ENCODE measurements around the gene SPSB4.

Gene SPSB4

DNA sequence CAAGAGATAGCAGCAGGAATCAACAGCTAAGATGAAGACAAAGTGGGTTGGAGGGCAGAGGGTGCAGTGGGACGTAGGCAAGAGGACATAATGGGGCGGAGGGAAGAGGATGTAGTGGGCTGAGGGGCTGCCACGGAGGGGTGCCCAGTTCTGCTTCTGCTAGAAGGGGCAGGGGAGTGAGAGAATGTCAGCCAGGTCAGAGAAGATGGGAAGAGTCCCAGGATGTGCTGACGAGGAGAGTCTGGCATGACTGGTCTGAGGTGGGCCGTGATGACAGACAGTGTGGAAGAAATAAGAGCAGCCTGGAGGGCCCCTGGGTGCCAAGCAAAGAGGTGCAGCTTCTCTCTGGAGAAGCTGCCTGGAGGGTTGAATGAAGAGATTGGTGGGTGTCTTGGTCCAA, 4.0 kb downstream of the SPSB4 start:
- DNase-seq (ENCODE audit: low read depth): no peak

DNA sequence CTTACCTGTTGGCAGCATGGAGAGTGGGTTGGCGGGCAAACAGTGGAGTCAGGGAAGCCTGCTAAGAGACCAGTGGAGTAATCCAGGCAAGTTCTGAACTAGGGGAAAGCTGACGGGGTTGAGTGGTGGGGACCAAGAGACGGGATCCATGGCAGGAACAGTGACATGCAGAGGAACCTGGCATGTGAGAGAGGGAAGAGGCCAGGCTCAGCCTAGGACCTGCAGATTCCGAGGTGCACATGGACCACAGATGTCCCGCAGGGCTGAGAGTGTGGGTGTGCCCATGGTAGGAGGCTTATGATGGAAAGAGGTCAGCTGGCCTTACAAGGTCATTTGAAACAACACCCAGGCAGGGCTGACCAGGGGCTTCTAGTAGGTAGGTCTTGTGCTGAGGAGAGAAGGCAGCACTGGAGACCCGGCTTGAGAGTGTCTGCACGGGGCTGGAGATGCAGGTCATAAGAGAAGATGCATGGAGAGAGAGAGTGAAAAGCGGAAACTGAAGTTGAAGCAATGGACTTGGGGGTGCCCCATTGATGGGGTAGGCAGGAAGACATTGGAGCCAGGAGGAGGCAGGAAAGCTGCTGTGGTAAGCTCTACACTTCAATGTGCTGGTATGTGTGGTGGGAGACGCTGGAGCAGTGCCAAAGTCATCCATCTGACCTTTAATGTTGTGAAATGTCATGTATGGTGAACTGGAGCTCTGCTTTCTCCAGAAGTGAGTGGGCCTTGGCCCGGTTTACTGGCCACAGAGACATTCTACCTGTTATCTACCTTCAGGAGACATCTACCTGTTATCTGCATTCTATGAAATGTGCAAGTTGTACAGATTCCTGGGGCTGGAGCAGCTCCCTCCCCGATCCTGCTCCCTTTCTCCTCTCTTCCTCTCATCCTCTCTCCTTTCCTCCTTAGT, 4.6 kb downstream of the SPSB4 start:
- DNase-seq (ENCODE audit: low read depth): no peak

DNA sequence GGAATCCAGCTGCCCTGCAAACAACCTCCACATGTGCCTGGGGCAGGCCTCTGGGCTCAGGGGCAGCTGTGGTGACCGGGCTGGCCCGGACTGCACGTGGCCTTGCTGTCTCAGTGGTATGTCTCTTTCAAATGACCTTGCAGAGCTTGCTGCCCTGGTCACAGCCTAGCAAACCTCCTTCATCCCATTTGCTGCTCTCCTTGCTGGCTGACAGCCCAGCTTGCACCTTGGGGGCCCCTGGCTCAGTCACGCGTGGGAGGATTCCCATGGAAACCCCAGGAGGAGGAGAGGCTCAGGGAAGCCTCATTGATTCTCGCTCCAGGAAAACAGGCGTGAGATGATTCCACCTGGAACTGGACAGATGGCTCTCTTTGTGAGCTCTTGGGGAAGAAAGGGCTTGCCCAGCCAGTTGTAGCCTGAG, 5.6 kb downstream of the SPSB4 start:
- DNase-seq (ENCODE audit: low read depth): no peak

DNA sequence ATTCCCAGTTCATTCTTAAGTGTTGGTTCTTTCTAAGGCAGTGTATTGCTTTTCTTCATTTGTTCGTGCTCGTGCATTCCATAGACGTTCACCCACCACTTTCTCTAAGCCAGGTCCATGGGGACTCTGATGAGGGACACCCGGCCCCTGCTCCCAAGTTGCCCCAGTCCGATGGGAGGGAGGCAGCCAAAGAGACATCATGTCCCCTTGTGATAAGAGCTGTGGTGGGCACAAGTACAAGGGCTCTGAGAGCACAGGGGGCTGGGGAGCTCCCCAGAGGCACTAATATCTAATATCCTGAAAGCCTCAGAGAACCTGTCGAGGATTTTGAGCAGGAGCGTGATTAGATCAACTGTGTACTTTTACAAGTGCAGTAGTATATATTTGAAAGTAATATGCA, 6.3 kb downstream of the SPSB4 start:
- DNase-seq (ENCODE audit: low read depth): no peak

DNA sequence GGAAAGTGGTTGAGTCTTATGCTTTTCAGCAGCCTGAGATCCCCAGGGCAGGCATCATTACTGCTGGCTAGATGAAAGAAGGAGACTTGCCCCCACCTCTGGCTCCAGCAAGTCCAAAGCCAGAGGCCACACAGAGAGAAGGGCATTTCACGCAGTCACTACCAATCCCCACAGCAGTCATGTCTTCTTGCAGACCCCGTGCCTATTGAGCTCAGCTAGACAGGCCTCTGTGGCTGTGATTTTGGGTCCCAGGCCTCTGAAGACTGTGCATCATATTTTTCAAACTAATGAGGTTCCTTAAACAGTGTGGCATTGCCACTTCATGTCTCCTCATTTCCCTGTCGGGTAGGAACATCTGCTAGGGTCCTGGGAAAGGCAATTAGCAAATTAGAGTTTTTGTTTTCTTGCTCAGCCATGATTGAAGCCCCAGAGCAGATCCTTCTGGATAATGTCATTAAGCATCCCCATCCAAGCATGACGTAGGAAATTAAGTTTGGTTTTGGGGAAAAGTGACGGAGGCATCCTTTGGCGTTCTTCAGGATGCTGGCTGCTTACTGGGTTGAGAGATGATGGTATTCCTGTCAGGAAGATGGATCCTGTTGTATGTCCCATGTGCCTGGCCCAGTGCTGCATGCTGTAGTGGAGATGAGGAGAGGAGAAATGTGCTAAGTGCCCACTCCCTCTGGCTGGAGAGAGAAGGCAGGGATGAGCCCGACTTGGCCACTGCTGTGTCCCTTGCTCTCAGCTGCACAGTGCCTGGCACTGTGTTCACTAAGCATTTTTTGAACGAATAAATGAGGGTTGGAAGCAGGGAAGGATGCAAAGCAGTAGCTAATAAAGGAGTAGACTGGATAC, 7.0 kb downstream of the SPSB4 start:
- no peak for DNase-seq (ENCODE audit: low read depth)

DNA sequence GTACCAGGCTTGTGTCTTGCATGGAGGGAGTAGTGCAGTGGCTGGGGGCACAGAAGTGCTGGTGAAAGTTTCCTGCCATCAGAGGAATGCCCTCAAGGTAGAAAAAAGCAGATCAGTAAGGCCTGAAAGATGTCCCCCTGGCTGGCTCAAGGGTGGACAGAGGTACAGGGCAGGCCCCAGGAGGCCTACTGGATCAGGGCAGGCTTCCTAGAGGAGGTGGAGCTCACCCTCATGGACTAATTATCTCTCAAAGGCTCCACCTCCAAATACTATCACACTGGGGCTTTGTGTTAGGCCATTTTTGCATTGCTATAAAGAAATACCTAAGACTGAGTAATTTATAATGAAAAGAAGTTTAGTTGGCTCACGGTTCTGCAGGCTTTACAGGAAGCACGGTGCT, 7.8 kb downstream of the SPSB4 start:
- no peak for DNase-seq (ENCODE audit: low read depth)

DNA sequence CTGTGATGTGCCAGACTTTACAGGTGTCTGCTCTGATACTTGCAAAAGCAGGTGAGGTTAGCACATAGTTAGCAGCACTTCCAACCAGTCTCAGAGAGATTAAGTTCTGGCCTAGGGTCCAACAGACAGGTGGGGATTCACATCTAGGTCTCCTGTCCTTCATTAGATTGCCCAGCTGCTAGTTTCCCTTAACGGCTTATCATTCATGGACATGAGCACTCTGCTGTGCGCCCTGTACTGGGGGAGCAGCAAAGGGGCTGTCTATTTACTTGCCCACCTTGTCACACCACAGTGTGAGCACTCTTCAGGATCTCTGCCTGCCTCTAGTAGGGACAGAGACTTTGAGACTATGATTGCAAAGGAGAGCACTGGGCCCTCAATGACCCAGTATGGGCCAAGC, 8.7 kb downstream of the SPSB4 start:
- no peak for DNase-seq (ENCODE audit: low read depth)

DNA sequence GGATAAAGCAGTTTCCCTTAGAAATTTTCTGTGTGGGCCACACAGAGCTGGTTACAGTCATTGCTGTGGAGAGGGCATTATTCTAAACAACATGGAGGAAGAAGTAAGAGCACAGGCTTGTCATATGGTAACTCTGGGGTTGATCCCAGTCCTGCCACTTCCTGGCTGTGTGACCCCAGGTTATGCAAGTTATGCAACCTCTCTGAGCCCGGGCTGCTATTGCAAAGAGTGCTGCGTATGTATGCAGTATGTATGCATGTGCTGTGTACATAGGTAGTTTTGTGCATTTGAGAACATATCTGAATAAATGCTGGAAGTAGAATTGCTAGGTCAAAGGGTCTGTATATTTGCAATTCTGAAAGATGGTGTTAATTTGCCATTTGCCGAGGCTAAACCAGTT, 9.2 kb downstream of the SPSB4 start:
- no peak for DNase-seq (ENCODE audit: low read depth)

DNA sequence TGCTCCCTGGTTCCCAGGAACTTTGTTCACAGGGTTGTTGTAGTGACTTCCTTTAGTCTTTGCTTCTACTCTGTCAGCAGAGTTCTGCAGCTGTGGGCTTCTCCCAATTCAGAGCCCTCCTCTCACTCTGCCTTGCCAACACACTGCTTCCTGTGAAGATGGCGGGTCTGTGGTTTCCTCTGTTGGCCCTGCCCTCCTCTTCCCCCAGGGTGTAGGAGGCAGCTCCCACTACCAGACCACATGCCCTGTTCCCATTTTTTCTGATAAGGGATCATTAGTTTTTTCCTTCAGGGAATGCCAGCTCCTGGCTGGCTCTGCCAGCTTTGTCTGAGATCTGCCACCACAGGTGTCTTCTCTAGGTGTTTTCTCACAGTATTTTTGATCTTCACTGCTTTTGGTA, 12.7 kb downstream of the SPSB4 start:
- DNase-seq (ENCODE audit: low read depth): peak; percentile 4

DNA sequence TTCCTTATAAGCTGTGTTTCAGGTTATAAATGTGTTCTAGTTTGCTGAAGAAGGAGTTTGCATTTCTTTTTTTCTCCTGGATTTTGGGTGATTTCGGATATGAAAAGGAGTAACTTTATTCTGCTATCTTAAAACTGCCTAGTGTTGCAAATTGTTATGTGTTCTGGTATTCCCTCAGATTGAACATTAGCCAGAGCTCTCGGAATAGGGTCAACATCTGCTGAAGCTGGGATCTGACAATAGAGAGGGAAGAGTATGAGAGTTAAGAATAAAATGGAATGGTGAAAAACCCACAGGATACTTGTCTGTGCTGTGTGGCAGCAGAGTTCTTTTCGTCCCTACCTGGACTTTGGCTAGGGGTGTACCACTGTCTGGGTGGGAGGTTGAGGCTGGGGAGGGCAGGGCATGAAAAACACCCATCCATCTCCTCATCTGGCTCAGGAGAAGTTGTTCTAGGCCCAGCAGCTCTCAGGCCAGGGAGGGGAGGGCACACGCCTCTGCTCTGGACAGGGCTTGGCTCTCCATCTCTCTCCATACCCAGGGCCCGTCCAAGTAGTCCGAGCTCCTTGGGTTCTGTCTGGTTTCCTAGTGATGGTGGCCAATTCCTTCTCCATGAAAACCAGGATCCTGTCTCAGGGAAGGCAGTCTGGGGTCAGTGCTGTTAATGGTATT, 13.2 kb downstream of the SPSB4 start:
- DNase-seq (ENCODE audit: low read depth): no peak

DNA sequence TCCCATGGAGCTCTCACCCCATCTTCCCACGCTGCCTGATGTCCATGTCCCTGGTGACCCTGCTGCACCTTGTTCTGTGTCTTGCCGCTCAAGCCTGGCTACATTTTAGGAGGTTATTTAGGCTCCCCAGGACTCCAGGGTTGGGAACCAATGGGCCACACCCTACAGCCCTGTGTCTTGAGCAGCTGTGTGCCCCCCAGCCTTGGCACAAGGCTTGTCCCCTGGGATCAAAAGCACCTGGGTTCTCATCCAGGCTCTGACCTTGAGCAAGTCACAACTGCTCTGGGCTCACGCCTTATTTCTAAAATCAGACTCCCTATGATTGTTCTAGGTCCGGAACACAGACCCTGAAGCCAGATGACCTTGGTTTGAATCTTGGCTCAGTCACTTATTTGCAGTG, 14.1 kb downstream of the SPSB4 start:
- no peak for DNase-seq (ENCODE audit: low read depth)

DNA sequence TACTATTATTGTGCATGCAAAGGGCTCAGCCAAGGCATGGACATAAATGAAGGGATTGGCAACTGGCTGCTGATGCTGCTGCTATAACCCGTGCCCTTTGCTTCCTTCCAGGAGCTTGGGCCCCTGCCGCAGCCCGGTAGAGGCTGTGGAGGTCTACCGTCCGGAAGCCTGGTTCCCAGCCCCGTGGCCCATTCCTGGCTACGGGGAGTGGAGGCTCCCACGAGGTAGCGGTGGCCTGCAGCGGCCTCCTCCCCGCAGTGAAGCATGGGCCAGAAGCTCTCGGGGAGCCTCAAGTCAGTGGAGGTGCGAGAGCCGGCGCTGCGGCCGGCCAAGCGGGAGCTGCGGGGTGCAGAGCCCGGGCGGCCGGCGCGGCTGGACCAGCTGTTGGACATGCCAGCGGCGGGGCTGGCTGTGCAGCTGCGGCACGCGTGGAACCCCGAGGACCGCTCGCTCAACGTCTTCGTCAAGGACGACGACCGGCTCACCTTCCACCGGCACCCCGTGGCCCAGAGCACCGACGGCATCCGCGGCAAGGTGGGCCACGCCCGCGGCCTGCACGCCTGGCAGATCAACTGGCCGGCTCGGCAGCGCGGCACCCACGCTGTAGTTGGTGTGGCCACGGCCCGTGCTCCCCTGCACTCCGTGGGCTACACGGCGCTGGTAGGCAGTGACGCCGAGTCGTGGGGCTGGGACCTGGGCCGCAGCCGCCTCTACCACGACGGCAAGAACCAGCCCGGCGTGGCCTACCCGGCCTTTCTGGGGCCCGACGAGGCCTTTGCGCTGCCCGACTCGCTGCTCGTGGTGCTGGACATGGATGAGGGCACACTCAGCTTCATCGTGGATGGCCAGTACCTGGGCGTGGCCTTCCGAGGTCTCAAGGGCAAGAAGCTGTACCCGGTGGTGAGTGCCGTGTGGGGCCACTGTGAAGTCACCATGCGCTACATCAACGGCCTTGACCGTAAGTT, 15.0 kb downstream of the SPSB4 start:
- no peak for DNase-seq (ENCODE audit: low read depth)

DNA sequence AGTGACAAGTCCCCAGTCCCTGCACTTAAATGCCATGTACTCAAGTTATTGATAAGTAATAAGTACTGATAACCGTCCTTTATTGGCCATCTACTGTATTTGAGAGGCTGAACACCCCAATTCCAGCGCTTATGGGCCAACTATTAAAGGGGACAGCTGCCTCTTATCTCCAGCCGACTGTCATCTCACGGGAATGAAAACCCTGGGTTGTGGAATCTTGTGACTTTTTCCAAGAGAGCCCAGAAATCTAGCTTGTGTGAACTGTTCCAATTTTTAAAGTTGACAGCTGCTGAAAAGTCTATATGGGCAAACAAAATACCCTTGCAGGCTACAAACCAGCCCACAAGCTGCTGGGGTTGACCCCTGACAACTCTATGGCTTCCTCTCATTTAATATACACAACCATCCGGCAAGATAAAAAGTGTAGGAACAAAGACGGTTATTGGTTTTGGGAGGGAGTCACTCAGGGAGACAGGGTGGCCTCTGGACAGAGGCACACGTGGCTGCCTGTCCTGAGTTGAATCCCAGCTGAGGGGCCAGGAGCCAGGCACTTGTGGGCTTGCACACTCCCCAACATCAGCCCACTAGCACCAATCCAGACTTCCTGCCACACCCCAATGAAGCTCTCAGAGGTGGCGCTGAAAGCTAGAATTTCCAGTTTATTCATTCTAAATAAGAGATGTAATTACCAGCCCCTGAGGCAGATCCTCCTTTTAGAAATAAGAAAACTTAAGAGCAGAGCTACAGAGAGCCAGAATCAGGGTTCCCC, 16.2 kb downstream of the SPSB4 start:
- peak; percentile 7 for DNase-seq (ENCODE audit: low read depth)

DNA sequence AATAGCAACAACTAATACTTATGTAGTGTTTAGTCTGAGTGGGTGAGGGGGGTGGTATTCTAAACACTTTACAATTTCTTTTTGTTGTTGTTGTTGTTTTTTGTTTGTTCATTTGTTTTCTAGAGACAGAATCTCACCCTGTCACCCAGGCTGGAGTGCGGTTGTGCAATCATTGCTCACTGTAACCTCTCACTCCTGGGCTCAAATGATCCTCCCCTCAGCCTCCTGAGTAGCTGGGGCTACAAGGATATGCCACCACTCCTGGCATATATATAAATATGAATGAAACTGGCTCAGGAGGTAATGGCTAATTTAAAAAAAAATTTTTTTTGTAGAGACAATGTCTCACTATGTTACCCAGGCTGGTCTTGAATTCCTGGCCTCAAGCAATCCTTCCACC, 19.1 kb downstream of the SPSB4 start:
- DNase-seq (ENCODE audit: low read depth): no peak

DNA sequence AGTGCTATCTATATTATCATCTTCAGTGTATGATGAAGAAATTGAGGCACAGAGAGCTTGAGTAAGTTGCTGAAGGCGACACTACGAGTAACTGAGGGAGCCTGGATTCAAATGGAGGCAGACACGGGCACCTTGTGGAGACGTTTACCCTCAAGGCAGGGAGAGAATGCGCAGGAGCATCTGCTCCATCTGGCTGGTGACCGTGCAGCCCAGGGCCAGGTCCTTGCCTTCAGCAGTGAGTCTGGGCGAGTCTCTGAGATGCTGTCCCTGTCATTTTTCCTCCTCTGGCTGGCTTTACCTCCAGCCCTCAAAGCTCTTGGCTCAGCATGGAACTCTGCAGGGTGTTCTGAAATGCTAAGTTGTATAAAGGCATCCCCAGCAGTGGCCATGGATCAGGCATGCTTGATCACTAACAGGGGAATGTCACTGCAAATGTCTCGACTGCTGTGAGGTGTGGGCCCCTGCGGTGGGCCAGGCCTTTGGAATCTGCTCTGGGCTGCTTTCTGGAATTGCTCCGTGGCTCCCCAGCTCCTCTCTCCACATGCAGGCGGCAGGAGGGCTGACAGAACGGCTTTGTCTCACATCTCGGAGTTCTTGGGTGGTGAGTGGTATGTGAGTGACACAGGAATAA, 19.7 kb downstream of the SPSB4 start:
- no peak for DNase-seq (ENCODE audit: low read depth)

DNA sequence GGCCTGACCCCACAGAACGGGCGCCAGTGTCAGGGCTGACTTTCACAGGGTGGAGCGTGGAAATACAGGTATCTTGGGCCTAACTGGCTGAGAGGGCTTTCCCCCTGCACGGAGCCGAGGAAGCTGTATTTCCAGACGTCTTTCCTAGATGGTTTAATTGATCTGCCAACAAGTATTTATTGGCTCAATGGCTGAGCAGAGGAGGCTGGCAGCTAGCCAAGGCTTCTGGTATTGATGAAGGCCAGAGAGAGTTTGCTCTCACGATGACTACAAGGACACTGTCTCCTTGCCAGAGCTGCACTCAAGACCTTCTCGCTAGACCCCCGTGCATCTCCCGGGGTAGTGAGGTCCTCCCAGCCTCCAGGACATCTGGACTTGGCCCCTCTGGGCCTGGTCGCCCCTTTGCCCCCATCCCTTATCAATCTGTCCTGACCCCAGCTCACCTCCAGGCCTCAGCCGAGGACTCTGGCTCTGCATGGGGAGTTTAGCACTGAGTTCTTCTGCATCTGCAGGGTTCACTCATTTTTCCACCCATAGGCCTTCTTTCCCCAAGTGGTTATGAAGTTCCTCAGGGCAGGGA, 20.6 kb downstream of the SPSB4 start:
- DNase-seq (ENCODE audit: low read depth): no peak

DNA sequence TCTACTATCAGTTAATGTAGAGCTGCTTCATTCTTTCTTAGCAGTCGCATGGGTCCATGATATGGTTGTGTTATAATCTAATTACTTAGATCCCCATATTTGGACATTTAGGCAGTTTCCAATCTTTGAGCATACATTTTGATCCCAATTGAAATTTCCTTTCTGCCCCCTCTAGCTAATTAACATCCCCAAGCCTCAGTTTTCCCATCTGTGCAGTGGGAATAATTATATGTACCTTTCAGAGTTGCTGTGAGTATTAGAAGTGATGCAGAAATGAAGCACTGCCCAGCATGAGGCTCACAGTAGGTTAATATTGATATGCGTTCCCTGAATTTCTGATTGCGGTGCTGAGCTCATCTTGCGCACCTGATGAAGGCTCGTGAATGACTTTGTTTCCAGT, 21.8 kb downstream of the SPSB4 start:
- no peak for DNase-seq (ENCODE audit: low read depth)

DNA sequence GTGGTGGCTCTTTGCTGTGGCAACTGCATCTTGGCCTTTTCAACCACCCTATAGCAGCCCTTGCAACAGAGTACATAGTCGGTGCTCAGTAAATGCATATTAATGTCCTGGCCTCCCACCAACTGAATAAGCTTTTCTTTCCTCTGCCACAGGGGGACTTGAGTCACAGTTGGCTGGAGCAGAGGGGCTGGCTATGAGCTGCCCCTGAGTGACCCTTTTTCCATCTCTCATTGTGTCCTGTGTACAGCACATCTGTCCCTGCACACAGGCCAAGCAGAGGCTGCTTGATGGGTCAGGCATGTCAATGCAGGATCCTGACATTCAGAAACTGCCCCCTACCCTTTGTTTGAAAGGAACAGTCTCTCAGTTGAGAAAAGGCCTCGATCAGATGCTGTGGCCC, 22.4 kb downstream of the SPSB4 start:
- DNase-seq (ENCODE audit: low read depth): no peak

DNA sequence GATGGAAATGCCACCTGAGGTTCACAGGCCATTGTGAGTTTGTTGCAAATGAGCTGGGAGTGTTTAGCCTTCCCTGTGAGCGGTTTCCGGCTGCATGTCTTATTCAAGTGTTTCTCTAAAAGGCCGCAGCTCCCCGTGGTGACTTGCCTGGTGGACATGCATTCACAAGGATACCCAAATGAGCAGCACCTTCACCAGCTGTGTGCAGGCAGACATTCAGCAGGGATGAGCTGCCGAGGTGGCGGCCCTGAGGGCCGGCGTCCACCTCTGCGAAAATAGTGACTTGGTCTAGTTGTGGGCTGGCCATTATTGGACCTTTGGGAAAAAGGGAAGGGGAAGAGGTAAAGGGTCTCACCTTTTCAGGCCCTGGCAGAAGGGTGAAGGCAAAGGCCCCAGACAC, 23.4 kb downstream of the SPSB4 start:
- no peak for DNase-seq (ENCODE audit: low read depth)

Measured in CMK (cell line).